ENCODE results near the gene ZDHHC14.

The ZDHHC14 gene

DNA sequence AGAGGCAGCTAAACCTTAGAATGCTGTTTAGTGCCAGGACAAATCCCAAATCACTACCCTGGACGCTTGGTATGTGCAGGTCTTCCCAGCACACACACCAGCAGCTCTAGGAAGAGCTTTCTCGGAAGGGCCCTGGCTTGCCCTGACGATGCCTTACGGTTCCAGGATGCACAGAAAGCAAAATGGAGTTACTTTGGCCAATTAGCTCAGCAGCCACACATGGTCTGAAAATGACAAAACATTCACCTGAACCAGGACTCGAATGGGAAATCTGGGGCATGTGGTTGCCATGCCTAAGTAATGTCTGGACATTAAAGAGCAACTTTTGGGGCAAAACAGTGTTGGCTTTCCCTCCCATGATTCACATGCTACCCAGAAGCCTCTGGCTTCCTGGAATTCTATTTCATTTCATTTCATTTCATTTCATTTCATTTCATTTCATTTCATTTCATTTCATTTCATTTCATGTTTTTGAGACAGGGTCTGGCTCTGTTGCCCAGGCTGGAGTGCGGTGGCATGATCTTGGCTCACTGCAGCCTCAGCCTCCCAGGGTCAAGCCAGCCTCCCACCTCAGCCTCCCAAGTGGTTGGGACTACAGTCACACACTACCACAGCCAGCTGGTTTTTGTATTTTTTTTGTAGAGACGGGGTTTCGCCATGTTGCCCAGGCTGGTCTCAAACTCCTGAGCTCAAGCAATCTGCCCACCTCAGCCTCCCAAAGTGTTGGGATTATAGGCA lies 153.3 kb downstream of the ZDHHC14 start:
- DNase-seq (ENCODE audit: low read depth in 3 of 3), result no peak

DNA sequence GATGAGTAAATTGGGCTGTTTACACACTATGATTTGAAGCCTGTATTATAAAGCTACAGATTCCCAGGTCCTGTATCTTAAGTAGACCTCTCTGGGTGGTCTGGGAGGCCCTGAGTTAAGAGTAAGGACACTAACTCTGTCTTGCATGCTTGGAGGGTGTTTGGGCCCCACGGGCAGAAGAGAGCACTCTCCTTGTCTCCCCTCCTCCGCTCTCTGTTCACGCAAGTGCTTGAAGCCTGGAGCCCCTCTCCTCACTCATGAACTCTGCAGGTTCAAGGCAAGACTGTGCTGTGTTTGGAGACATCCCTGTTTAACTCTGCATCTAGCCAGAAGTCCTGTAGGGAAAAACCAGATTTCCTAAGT lies 154.0 kb downstream of the ZDHHC14 start:
- DNase-seq (ENCODE audit: low read depth in 3 of 3), result no peak

DNA sequence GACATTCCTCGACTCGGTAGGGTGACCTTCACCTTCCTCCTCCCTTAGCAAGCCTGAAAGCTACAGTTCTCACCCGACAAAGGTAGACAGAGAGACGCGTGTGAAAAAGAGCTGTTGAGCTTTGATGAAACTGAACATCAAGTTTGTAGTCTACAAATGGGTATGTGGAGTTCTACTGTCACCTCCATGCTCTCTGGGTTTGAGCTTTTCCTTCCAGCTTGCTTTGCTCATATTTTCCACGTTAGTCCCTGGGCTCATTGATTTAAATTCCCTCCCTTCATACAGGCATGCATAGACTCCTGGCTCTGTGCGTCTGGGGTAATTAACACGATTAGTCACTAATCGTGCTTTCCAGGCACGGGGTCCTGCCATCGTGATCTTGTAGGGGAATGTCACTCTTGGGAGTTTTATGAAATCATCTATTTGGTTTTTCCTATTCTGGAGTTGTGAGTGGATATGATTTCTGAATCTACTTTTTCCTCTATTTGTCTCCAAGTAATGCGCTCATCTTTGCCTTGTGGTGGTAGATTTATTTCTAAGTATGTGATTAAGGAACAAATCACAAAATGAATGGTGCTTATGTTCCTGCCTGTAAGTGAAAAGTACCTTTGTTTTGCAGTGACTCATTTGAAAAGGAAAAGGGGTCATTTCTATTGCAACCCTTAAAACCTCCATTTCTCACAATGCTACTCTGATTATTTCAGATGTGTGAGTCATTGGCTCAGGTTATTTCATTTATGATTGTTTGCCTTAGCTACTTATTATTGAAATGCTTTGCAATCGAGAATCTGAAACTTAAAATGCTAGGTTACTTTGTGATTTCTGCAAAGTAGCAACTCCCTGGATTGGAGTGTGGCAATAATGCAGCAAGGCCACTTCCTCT lies 154.6 kb downstream of the ZDHHC14 start:
- no peak for DNase-seq (ENCODE audit: low read depth in 3 of 3)

DNA sequence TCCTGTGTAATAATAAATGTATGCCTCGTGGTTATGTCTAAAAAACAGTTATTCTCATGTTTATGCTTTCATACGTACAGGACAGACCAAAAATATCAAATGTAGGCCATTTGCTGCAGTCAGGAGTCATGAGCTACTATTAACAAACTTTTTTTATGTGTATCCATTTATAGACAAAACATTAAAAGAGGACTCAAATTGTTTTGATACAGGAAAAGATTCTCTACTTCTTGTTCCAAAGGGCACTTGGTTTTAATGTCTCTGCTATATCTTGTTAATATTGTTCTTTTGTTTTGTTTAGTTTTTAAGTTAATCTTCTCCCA lies 155.2 kb downstream of the ZDHHC14 start:
- DNase-seq (ENCODE audit: low read depth in 3 of 3), result no peak

DNA sequence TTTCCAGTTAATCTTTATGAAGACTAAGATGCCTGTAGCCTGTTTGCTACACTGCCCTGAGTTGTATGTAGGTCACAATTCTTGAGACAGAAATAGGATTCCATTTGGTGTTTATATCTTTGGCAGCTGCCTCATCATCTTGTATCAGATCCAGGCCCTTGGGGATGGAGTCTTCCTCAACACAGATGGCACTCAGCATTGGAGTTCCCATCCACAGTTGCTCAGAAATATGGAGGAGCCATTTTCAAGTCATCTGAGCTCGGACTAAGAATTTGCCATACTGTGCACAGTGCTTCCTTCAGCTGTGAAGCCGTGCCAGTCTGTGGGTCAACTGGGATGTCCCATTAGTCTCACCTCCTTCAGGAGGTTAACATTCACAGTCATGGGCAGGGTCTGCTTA lies 156.6 kb downstream of the ZDHHC14 start:
- no peak for DNase-seq (ENCODE audit: low read depth in 3 of 3)

DNA sequence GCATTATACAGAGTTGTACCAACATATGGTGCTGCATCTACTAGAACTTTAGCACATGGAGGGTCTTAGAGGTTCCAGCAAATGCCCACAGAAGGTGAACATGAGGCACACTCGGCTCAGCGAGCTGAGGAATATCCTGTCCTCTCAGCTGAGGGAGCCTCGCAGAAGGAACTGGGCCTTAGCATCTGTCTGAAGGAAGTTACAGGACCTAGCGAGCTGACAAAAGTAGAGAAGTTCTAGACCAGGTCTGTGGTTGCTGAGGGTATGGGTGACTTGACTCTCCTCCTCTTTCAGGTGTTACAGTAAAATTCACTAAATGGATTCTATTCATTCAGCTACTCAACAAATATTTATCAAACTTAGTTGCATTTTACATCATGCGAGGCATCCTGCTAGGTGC lies 157.2 kb downstream of the ZDHHC14 start:
- DNase-seq (ENCODE audit: low read depth in 3 of 3), result no peak

DNA sequence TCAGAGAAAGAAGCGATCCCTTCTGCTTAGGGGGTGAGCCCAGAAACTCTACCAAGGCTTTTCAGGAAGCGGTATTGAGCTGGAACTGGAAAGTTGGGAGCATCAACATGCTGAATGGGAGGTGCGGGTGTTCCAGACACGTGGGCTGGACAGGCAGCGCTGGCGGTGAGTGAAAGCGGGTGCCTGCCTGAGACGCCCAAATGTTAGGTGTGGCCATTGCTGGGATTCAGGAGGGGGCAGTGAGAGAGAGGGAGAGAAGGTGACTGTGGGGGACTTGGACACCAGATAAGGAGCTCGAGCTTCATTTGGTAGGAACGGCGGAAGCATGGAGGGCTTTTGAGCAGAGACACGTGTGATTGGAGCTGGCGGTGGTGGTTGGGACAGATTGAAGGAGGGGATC lies 157.7 kb downstream of the ZDHHC14 start:
- no peak for DNase-seq (ENCODE audit: low read depth in 3 of 3)

DNA sequence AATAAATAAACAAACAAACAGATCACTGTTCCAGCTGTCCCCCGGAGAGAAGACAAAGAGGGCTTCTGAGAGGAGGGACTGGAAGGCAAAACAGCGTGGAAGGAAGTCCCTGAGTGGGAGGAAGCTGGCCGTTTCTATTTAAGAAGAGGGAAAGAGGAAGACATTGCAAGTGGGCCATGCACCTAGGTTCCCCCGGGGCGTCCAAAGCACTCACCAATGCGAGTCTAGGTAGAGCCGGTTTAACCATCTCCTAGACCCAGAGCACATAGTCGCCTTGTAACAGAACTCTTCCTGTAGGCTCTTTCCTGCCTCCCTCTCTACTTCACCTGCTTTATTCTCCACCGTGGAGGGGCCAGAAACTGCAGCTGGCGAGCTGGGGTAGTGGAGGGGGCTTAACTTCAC lies 158.4 kb downstream of the ZDHHC14 start:
- DNase-seq (ENCODE audit: low read depth in 3 of 3), result no peak

DNA sequence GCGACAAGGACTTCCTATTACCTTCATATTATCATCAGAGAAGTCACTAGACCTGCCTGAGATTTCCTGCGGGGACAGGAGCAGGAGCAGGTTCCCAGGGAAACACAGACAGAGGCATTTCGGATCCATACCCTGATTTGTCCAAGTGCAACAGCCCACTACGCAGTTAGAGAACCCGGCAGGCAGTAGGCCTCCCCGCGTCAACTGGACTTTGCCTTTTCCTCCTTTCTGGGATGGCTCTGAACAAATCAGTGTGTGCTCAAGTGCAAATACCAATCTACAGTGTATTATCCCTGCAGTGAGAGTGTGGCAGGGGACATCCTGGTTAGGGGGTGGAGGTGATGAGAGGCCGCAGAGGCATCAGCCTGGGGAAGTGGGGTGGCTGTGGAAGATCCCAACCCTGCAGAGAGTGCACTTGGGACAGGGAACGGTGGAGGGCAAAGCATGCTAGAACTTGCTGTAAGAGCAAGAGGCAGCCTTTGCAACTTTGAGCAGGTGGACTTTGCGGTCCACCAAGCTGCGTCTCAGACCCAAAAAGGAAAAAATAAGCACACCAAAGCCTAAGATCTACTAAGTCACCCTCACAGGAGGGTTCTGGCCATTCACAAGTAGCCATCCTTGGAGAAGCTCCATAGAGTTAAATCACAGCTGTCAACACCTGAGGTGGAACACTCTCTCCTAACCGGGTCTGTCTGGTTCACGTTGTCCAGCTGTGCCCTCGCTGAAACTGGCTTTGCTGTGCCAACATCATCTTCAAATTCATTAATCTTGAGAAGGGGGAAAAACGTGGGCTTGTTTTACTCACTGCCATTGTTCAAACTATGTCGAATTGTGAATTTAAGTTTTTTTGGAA lies 159.1 kb downstream of the ZDHHC14 start:
- no peak for DNase-seq (ENCODE audit: low read depth in 3 of 3)

DNA sequence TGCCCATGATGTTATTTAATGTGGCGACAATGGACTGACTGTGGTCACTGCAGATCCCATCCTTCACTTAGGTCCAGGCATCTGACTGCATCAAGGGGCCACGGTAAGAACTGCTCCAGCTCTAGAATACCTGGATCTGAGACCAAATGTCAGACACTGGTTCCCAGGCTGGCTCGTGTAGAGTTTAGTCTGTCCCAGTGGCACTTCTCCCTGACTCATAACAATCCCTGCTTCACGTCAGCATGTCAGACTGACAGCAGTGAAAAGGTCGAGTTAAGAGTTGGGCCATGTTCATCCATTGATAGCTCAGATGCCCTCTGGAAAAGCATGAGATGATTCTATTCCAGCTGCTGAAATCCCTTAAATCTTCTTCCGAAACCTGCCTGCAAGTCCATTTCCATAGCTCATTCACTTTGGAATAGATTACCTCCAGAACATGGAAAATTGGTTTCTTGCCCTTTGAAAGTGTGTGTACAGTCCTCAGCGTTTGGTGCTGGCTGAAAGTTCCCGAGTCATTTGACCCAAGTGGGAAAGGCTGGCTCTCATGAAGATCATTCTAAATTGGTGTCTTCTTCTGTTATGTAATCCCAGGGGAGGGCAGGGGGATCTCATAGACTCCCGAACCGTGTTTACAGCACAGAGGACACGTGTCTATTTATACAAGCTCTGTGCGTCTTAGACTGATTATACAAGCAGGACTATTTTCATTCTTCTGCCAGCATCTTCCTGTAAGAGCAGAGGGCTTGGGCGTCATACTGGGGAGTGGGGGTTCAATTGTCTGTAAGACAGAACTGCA lies 160.8 kb downstream of the ZDHHC14 start:
- DNase-seq (ENCODE audit: low read depth in 3 of 3), result no peak

DNA sequence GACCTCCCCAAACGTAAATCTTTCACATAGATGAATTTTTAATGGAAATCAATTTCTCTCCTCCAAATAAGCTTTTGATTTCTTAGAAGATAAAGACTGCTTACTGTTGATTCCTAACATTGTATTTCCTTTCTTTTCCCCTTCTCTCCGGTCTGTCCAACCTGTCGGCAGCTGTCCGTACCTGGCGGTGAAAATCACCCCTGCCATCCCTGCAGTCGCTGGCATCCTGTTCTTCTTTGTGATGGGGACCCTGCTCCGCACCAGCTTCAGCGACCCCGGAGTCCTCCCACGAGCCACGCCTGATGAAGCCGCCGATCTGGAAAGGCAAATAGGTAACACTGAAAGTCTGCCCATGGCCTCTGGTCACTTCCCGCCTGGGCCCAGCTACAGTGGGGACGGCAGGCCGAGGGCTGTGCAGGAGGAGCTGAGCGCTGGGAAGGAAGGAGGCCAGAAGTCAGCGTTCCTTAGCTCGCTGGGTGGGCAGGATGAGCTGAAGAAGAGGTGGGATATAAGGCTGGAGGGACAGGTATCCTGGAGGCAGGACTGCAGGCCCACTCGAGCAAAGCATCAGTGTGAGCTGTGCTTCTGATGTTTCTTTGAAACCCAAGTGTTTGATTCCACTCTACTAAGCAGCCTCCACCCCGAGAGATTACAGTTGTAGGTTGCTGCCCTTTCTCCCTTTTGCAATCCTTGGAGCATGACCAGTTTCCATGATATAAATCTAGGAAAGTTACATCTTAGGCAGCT lies 161.6 kb downstream of the ZDHHC14 start:
- no peak for DNase-seq (ENCODE audit: low read depth in 3 of 3)

DNA sequence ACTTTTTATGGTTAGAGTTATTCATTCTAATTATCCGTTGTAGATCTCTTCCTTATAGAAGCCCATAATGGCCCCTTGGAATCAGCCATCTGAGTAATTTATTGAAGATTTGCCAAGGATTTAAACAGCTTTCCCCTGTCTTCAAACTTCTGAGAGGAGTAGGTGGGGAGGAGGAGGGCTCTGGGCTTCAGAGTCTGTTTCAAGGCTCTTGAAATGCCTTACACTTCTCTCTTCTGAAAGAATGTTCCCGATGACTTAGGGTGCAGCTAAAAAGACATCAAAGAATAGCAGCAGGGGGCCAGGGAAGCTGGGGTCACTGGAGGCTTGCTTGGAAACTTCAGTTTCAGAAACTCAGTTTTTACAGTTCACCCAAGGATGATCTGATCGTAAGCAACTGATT lies 165.3 kb downstream of the ZDHHC14 start:
- DNase-seq (ENCODE audit: low read depth in 3 of 3), result no peak

DNA sequence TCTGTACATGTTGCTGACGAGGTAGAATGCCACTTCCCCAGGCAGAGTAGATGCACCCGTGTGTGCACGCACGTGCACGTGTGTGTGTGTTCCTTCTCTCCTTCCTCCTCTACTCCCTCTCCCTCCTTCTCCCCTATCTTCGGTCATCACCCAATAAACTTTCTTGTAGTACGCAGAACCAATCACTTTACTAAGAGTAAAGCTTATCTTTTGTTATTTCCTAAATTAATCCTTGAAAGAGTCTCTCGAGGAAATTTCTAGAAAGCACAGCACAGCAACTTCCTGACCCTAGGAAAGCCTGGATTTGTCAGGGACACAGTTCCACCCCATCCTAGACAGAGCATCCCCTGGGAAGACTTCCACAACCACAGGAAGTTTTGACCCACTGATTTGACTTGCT lies 166.1 kb downstream of the ZDHHC14 start:
- no peak for DNase-seq (ENCODE audit: low read depth in 3 of 3)

DNA sequence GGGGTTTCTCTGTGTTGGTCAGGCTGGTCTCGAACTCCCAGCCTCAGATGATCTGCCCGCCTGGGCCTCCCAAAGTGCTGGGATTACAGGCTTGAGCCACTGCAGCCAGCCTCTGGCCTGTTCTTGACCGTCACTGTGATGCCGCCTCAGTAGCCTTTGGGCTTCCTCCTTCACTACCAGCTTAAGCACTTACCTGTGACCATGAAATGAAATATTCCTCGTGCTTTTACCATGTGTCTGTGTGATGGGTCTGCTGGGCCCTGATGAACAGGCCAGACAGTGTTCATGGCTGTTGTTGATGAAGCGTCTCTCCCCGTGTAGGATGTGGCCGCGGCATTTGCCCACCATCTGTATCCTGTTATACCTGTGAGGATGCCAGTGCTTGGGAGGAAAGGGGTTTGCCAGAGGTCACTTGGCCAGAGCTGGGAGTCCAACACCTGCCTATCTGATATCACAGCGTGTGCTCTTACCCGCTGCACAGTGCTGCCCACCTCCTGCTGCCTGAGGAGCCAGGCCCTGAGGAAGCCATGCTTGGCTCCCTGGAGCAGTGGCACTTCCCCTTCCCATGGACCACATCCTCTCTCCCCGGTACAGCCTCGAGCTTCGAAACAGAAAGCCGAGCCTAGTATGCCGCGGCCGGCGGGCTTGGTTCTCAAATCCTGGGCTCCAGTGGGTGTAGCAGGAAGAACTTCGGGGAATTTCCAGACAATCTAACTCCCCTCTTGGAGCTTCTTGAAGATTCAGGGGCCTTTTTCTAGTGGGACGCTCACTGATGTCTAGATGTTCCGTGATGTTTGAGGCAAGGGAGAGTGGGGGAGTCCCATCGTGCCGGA lies 167.9 kb downstream of the ZDHHC14 start:
- DNase-seq (ENCODE audit: low read depth in 3 of 3), result no peak

DNA sequence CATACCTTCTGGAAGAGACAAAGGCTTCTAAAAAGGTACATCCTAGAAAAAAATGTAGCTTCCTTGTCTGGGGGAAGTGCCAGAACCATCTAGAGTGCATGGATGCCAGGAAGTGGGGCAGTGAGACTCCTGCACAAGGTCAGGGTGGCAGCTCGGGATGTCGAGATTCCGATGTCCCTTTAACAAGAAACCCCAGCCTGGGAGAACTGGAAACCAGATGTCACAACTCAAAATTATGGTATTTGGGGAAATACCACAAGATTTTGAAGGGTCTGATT lies 168.4 kb downstream of the ZDHHC14 start:
- no peak for DNase-seq (ENCODE audit: low read depth in 3 of 3)

DNA sequence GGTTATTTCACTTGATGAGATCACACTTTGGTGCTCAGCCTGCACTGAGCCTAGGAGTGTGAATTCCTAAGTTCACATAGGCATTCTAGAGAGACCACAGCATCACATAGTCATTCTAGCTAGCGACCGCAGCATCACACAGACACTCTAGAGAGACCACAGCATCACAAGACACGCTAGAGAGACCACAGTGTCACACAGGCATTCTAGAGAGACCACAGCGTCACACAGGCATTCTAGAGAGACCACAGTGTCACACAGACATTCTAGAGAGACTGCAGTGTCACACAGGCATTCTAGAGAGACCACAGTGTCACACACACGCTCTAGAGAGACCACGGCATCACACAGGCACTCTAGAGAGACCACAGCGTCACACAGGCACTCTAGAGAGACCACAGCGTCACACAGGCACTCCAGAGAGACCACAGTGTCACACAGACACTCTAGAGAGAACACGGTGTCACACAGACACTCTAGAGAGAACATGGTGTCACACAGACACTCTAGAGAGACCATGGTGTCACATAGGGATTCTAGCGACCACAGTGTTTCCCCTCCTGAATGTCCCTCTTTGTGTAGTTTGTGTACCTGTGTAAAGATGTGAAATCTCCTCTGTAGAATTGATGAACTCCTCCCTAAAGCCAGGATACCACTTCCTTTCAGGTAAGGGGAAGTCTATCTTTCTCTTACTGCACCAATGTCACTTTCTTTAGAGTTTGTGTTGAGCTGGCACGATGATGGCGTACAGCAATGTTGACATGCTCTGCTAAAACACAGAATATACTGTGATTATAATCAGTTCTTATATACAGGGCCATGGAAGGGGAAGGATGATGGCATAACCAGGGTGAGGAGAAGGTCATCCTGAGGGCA lies 169.4 kb downstream of the ZDHHC14 start:
- DNase-seq (ENCODE audit: low read depth in 3 of 3), result no peak

DNA sequence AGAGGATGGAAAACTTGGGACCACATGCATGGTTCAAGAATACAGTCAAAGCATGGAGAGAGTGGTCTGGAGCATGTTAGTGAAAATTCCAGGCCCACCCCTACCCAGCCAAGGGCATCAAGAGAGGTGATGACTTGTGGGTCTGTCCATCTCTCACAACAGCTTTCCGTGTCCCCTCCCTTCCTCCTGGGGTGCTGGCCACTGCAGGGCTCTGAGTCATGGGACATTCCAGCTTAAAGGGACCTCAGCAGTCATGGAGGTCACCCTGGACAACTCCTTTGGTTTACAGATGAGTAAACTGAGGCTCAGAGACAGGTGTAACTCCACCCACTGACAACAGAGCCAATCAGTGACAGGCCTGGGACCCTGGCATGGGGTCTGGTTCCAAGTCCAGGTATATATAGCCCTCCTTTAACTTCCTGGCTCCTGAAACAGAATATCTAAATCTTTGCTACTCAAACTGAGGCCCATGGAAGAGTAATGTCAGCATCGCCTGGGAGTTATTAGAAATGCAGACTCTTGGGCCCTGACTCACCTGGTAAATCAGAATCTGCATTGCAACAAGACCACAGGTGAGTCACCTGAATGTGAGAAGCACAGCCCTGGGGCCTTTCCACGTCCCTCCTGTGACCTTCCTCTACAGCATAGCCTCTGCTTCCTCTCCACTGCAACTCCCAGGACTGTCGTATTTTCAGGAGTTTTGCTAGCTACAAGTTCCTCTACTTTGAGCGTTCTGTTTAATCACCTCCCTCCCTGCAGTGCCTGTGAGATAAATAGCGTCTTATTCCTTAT lies 170.2 kb downstream of the ZDHHC14 start:
- DNase-seq (ENCODE audit: low read depth in 3 of 3), result no peak

DNA sequence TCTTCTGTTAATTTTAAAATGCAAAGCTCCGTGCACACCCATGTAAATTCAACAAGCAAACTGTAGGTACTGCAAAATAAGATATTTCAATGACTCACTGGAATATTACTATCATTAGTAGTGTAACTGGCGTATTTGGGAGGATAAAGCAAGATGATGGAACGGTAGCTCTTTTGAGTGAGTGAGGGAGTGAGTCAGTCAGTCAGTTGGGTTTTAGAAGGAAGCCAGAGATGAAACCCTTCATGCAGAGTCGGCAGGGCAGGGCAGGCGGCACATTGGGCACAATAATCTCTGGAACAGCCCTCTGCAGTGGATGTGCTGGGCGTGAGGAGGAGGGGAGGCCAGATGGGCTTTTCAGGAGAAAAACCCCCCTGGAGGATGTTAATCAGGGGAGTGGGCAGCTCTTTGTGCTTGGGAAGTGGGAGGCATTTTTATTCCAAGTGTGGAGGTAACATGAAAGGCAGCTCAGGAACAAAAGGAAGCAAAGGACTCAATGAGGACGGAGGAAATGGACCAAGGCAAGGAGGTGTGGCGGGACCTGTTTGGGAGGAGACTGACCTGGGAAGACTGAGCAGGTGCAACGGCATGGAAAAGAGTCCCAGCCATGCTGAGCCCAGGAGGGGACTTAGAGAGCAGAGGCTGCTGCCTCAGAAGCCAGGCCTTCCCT lies 171.2 kb downstream of the ZDHHC14 start:
- no peak for DNase-seq (ENCODE audit: low read depth in 3 of 3)

Data from stimulated activated CD4-positive, alpha-beta T cell treated with anti-CD3 and anti-CD28 coated beads, TNF-alpha, amount 100 ng/mL, for 4 hours (primary cell).